Panc1 (cell line): ENCODE results near the gene CFAP97D2. TPM values are rescaled to one million over a fixed set of nuclear protein-coding genes. Genes with fewer than 3 reads are reported as not detected.

Experiments
- ATAC-seq: fragments of 200-7000 bp; cut with Tn5 transposase; 2 replicates; pipeline ENCODE4 v1.9.1; 2020; ENCODE audit warnings: mild to moderate bottlenecking, moderate library complexity
- BruUV-seq: library from RNA; stranded (reverse); fragments of 400-500 nt; replicated peaks from 2 replicates; lab custom pipeline; 2021; lab: Mats Ljungman, UMichigan
- CTCF ChIA-PET: fragments of 300-600 bp; sonication (Branson Sonifier 250); formaldehyde crosslinking; loops from one replicate; lab custom pipeline; 2022; ENCODE audit warnings: antibody characterized with exemption; lab: Charles Lee
- POLR2A ChIA-PET: fragments of 300-600 bp; sonication (Branson Sonifier 250); formaldehyde crosslinking; loops from one replicate; lab custom pipeline; 2022; ENCODE audit warnings: antibody characterized with exemption; lab: Charles Lee
- DNase-seq: peaks from one replicate; pipeline ENCODE4 v3.0.0-alpha.2; 2010; ENCODE audit warnings: low read depth, low spot score
- H3K27ac ChIP-seq: 2 replicates; pipeline ENCODE4 v1.5.1; 2011; ENCODE audit warnings: mild to moderate bottlenecking, low read length, inconsistent platforms
- H3K27me3 ChIP-seq: fragments of 200-500 bp; sonication (Bioruptor generic); 2 replicates; pipeline ENCODE4 v1.6.0; 2014; ENCODE audit warnings: low read length, inconsistent platforms; ENCODE audit not compliant: control insufficient read depth, insufficient read depth
- H3K36me3 ChIP-seq: fragments of 200-500 bp; sonication (Bioruptor generic); 2 replicates; pipeline ENCODE4 v1.5.1; 2014; ENCODE audit warnings: inconsistent platforms, mild to moderate bottlenecking, low read length, moderate library complexity; ENCODE audit not compliant: control insufficient read depth, insufficient read depth
- H3K4me1 ChIP-seq: 2 replicates; pipeline ENCODE4 v1.5.1; 2011; ENCODE audit warnings: inconsistent platforms, mild to moderate bottlenecking, low read length, moderate library complexity; ENCODE audit not compliant: control insufficient read depth, insufficient read depth
- H3K4me3 ChIP-seq, 2 experiments: 2 replicates each; pipeline ENCODE4 v1.5.1; 2011 to 2012; ENCODE audit warnings: low read depth in 2 of 2, low read length in 2 of 2, mild to moderate bottlenecking in 2 of 2, inconsistent platforms in 1 of 2, moderate library complexity in 1 of 2
- H3K9me3 ChIP-seq: fragments of 200-500 bp; sonication (Bioruptor generic); 2 replicates; pipeline ENCODE4 v1.5.1; 2014; ENCODE audit warnings: low read depth, mild to moderate bottlenecking, inconsistent platforms, low read length, moderate library complexity; ENCODE audit not compliant: control insufficient read depth, insufficient read depth
- POLR2AphosphoS5 ChIP-seq: IDR thresholded peaks from 2 replicates; pipeline ENCODE4 v1.6.1; 2012; ENCODE audit warnings: mild to moderate bottlenecking, low read depth, low read length, moderate library complexity
- SIN3A ChIP-seq: IDR thresholded peaks from 2 replicates; pipeline ENCODE4 v1.6.1; 2012; ENCODE audit warnings: low read depth, mild to moderate bottlenecking, low read length, moderate library complexity, borderline replicate concordance; ENCODE audit not compliant: insufficient read depth
- TCF7L2 ChIP-seq: IDR thresholded peaks from 2 replicates; pipeline ENCODE4 v1.6.1; 2011; ENCODE audit warnings: mild to moderate bottlenecking, low read depth, low read length, inconsistent platforms
- in situ Hi-C: cut with HindIII; loops from 2 replicates; pipeline ENCODE4 v1.10.0; 2016; ENCODE audit warnings: low sequenced_read_pairs, low pct_unique_long_range_greater_than_20kb
- intact Hi-C: fragments of 100-400 bp; cut with micrococcal nuclease; formaldehyde crosslinking; loops from one replicate; pipeline ENCODE4 v1.10.0; 2022; ENCODE audit not compliant: unreplicated experiment
- total RNA-seq: library from RNA; stranded (reverse); gene quantifications from one replicate; pipeline ENCODE4 v1.2.1, GENCODE V29; 2021; ENCODE audit not compliant: unreplicated experiment
- TF ChIP-seq, protein P1 (sequence below), 2 experiments: IDR thresholded peaks; 2 replicates each; pipeline ENCODE4 v1.6.1; 2011 to 2012; ENCODE audit warnings: low read depth in 2 of 2, control low read depth in 1 of 2, low read length in 1 of 2, mild to moderate bottlenecking in 1 of 2, moderate library complexity in 1 of 2; ENCODE audit not compliant: insufficient read depth in 1 of 2
- TF ChIP-seq, protein P2 (sequence below): fragments of 450-650 bp; IDR thresholded peaks from 2 replicates; pipeline ENCODE4 v1.5.1; 2017; ENCODE audit warnings: mild to moderate bottlenecking

Gene CFAP97D2
- total RNA-seq, 1 experiment from 2014 or later = not detected

DNA sequence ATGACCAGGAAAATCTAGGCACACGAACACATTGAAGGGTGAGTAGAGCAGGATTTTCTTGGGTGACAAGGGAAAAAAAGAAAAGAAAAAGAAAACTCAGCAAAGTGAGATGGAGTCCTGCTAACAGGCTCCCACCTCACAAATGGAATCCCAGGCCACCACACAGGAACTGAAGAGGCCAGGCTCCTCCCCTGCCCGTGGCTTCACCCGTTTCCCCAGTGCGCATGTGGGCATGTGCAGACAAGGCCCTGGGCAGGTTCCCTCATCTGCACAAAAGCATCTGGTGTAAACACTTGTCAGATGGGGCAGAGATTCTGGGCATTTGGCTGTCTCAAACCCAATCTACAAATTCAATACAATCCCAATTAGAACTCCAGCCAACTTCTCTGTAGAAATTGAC, 24.5 kb downstream of the CFAP97D2 start:
- TF ChIP-seq TCF7L2 (no peak), POLR2AphosphoS5 (no peak), SIN3A (no peak)
- TF ChIP-seq, protein P1, sequence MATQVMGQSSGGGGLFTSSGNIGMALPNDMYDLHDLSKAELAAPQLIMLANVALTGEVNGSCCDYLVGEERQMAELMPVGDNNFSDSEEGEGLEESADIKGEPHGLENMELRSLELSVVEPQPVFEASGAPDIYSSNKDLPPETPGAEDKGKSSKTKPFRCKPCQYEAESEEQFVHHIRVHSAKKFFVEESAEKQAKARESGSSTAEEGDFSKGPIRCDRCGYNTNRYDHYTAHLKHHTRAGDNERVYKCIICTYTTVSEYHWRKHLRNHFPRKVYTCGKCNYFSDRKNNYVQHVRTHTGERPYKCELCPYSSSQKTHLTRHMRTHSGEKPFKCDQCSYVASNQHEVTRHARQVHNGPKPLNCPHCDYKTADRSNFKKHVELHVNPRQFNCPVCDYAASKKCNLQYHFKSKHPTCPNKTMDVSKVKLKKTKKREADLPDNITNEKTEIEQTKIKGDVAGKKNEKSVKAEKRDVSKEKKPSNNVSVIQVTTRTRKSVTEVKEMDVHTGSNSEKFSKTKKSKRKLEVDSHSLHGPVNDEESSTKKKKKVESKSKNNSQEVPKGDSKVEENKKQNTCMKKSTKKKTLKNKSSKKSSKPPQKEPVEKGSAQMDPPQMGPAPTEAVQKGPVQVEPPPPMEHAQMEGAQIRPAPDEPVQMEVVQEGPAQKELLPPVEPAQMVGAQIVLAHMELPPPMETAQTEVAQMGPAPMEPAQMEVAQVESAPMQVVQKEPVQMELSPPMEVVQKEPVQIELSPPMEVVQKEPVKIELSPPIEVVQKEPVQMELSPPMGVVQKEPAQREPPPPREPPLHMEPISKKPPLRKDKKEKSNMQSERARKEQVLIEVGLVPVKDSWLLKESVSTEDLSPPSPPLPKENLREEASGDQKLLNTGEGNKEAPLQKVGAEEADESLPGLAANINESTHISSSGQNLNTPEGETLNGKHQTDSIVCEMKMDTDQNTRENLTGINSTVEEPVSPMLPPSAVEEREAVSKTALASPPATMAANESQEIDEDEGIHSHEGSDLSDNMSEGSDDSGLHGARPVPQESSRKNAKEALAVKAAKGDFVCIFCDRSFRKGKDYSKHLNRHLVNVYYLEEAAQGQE (IDR thresholded peaks at IDR 0.05; ENCODE audit: insufficient read depth in 1 of 2, low read depth in 2 of 2, low read length in 1 of 2) = no peak
- TF ChIP-seq, protein P2, sequence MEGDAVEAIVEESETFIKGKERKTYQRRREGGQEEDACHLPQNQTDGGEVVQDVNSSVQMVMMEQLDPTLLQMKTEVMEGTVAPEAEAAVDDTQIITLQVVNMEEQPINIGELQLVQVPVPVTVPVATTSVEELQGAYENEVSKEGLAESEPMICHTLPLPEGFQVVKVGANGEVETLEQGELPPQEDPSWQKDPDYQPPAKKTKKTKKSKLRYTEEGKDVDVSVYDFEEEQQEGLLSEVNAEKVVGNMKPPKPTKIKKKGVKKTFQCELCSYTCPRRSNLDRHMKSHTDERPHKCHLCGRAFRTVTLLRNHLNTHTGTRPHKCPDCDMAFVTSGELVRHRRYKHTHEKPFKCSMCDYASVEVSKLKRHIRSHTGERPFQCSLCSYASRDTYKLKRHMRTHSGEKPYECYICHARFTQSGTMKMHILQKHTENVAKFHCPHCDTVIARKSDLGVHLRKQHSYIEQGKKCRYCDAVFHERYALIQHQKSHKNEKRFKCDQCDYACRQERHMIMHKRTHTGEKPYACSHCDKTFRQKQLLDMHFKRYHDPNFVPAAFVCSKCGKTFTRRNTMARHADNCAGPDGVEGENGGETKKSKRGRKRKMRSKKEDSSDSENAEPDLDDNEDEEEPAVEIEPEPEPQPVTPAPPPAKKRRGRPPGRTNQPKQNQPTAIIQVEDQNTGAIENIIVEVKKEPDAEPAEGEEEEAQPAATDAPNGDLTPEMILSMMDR = no peak
- POLR2A ChIA-PET = no interaction called here
- intact Hi-C loops = no loop called here
- Histone ChIP-seq H3K27me3 (no peaks in the 10 kb centered on the region), H3K4me1 (no peaks in the 10 kb centered on the region), H3K4me3 (no peak overlapping the region), H3K27ac (no peak overlapping the region), H3K36me3 (no peaks in the 10 kb centered on the region), H3K9me3 (no peaks in the 10 kb centered on the region)
- DNase-seq = no peak
- no peak for ATAC-seq
- BruUV-seq = no TSS peak
- in situ Hi-C loops = no loop called here
- CTCF ChIA-PET = no interaction called here

DNA sequence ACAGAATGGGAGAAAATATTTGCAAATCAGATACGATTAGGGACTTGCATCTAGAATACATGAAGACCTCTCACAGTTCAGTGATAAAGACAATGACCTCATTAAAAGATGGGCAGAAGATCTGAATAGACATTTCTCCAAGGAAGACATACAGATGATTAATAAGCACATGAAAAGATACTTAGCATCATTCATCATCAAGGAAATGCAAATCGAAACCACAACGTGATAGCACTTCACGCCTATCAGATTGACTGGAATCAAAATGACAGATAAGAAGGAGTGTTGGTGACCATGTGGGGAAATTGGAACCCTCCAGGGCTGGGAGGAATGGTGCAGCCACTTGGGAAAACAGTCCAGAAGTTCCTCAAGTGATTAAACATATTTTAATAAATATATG, 25.8 kb downstream of the CFAP97D2 start:
- in situ Hi-C loops = no loop called here
- Histone ChIP-seq H3K27ac (no peak overlapping the region), H3K4me3 (no peak overlapping the region), H3K36me3 (no peaks in the 10 kb centered on the region), H3K27me3 (no peaks in the 10 kb centered on the region), H3K4me1 (no peaks in the 10 kb centered on the region), H3K9me3 (no peaks in the 10 kb centered on the region)
- intact Hi-C loops = no loop called here
- TF ChIP-seq, protein P2 = no peak
- TF ChIP-seq TCF7L2 (no peak), POLR2AphosphoS5 (no peak), SIN3A (no peak)
- TF ChIP-seq, protein P1 (IDR thresholded peaks at IDR 0.05; ENCODE audit: insufficient read depth in 1 of 2, low read depth in 2 of 2, low read length in 1 of 2) = no peak
- BruUV-seq = no TSS peak
- ATAC-seq (no peak), DNase-seq (no peak)
- ChIA-PET POLR2A (no interaction called here), CTCF (no interaction called here)
